Stimulated activated CD4-positive, alpha-beta T cell treated with anti-CD3 and anti-CD28 coated beads, Interleukin-2, amount 100 ng/mL, for 24 hours (primary cell): ENCODE data around the gene HSF2BP.
"Not testable (repeated sequence)": the region's sequence is repeated elsewhere in the genome, so short reads cannot be mapped to it uniquely, and the experiment has no call there.

Experiments
- DNase-seq, 2 donors: peaks; one replicate each; pipeline ENCODE4 v3.0.0-alpha.2; 2020

Gene HSF2BP

GRCh38 chr21:43687566-43688399 is 28.5 kb upstream of the HSF2BP start:
- DNase-seq, result no peak

GRCh38 chr21:43686811-43687565 is 27.7 kb upstream of the HSF2BP start:
- DNase-seq, result no peak

GRCh38 chr21:43684424-43684823 is 25.1 kb upstream of the HSF2BP start:
- no peak for DNase-seq

- DNase-seq, result no peak
These were observed 22.4 kb upstream of the HSF2BP start for GRCh38 chr21:43681650-43682049.

- not testable (repeated sequence) for DNase-seq
These were observed 21.1 kb upstream of the HSF2BP start for GRCh38 chr21:43680421-43680820.

GRCh38 chr21:43679951-43680350 is 20.7 kb upstream of the HSF2BP start:
- no peak for DNase-seq

- no peak for DNase-seq
These were observed 17.1 kb upstream of the HSF2BP start for GRCh38 chr21:43676391-43676790.

- no peak for DNase-seq
These were observed 16.6 kb upstream of the HSF2BP start for GRCh38 chr21:43675871-43676270.

GRCh38 chr21:43669828-43670605 is 10.7 kb upstream of the HSF2BP start:
- DNase-seq, result no peak

GRCh38 chr21:43667191-43667904 is 8.1 kb upstream of the HSF2BP start:
- no peak for DNase-seq

GRCh38 chr21:43665879-43666278 is 6.6 kb upstream of the HSF2BP start:
- DNase-seq, result no peak

- no peak for DNase-seq
These were observed 5.1 kb upstream of the HSF2BP start for GRCh38 chr21:43664358-43664757.

GRCh38 chr21:43663033-43663432 is 3.7 kb upstream of the HSF2BP start:
- no peak for DNase-seq

GRCh38 chr21:43662286-43662685 is 3.0 kb upstream of the HSF2BP start:
- DNase-seq, result no peak

- DNase-seq, result no peak
These were observed 536 bp downstream of the HSF2BP start for GRCh38 chr21:43658769-43659135.

- no peak for DNase-seq
These were observed 1.1 kb downstream of the HSF2BP start for GRCh38 chr21:43658088-43658741.

- no peak for DNase-seq
These were observed 1.8 kb downstream of the HSF2BP start for GRCh38 chr21:43657355-43658087.

GRCh38 chr21:43654806-43655489 is 4.3 kb downstream of the HSF2BP start:
- DNase-seq, result no peak

GRCh38 chr21:43653626-43654025 is 5.7 kb downstream of the HSF2BP start:
- peak in 1 of 2 donors; percentile 6 for DNase-seq

- no peak for DNase-seq
These were observed 6.7 kb downstream of the HSF2BP start for GRCh38 chr21:43652616-43653015.

- not testable (repeated sequence) for DNase-seq
These were observed 7.4 kb downstream of the HSF2BP start for GRCh38 chr21:43651926-43652325.
